ENCODE measurements around the gene OXSR1.

GRCh38 chr3:38131621-38132369, 33.5 kb upstream of the OXSR1 start:
- TF ChIP-seq RBFOX2 (IDR thresholded peaks at IDR 0.05; ENCODE audit: low read depth, low read length) (peak; percentile 46; the same call in 1 of the 2 replicates), SMAD1 (CRISPR knock-in tag; IDR thresholded peaks at IDR 0.05; ENCODE audit: borderline replicate concordance, low read depth) (no peak)
